Stimulated activated CD8-positive, alpha-beta memory T cell treated with anti-CD3 and anti-CD28 coated beads, Interleukin-7, amount 100 ng/mL, for 4 hours (primary cell): ENCODE measurements around the gene NRF1.
"Not testable (repeated sequence)": the region's sequence is repeated elsewhere in the genome, so short reads cannot be mapped to it uniquely, and the experiment has no call there.

Experiments used
- DNase-seq, 2 donors: peaks; one replicate each; pipeline ENCODE4 v3.0.0-alpha.2; 2020; ENCODE audit warnings: low read depth in 2 of 2

NRF1 gene

GRCh38 chr7:129611246-129612111 lies at the start of gene NRF1:
NRF1 (plus strand) TSS chr7:129611720; CDS start chr7:129657352, 45,632 bp downstream.
- peak; percentile 70 to 89 for DNase-seq

- DNase-seq, result not testable (repeated sequence)
These were observed 45.2 kb upstream of the NRF1 start for GRCh38 chr7:129566323-129566722.

GRCh38 chr7:129567377-129567776 lies 44.1 kb upstream of the NRF1 start:
- DNase-seq, result no peak

- no peak for DNase-seq
These were observed 43.3 kb upstream of the NRF1 start for GRCh38 chr7:129568240-129568639.

- no peak for DNase-seq
These were observed 42.2 kb upstream of the NRF1 start for GRCh38 chr7:129569326-129569725.

- no peak for DNase-seq
These were observed 41.7 kb upstream of the NRF1 start for GRCh38 chr7:129569811-129570215.

GRCh38 chr7:129571201-129571600 lies 40.3 kb upstream of the NRF1 start:
- DNase-seq, result no peak

- no peak for DNase-seq
These were observed 39.3 kb upstream of the NRF1 start for GRCh38 chr7:129572205-129572604.

GRCh38 chr7:129574487-129574886 lies 37.0 kb upstream of the NRF1 start:
- DNase-seq, result no peak

GRCh38 chr7:129575699-129576098 lies 35.8 kb upstream of the NRF1 start:
- no peak for DNase-seq

GRCh38 chr7:129576138-129576537 lies 35.4 kb upstream of the NRF1 start:
- no peak for DNase-seq

- DNase-seq, result no peak
These were observed 32.7 kb upstream of the NRF1 start for GRCh38 chr7:129578829-129579228.

- not testable (repeated sequence) for DNase-seq
These were observed 25.3 kb upstream of the NRF1 start for GRCh38 chr7:129586179-129586578.

- DNase-seq, result no peak
These were observed 23.3 kb upstream of the NRF1 start for GRCh38 chr7:129588268-129588667.

GRCh38 chr7:129591868-129592267 lies 19.7 kb upstream of the NRF1 start:
- DNase-seq, result no peak

GRCh38 chr7:129596386-129596785 lies 15.1 kb upstream of the NRF1 start:
- not testable (repeated sequence) for DNase-seq

GRCh38 chr7:129597672-129598071 lies 13.8 kb upstream of the NRF1 start:
- no peak for DNase-seq

GRCh38 chr7:129599174-129599573 lies 12.3 kb upstream of the NRF1 start:
- no peak for DNase-seq

- DNase-seq, result not testable (repeated sequence)
These were observed 7.9 kb upstream of the NRF1 start for GRCh38 chr7:129603594-129603993.

GRCh38 chr7:129604021-129604420 lies 7.5 kb upstream of the NRF1 start:
- DNase-seq, result not testable (repeated sequence)

- DNase-seq, result no peak
These were observed 6.6 kb upstream of the NRF1 start for GRCh38 chr7:129604713-129605437.

- no peak for DNase-seq
These were observed 5.4 kb upstream of the NRF1 start for GRCh38 chr7:129605960-129606614.
